HG03175 (cell line): ENCODE data around the gene RER1.

Source experiments
- ATAC-seq: cut with Tn5 transposase; IDR thresholded peaks from one replicate; pipeline ENCODE4 v1.9.1; 2021; ENCODE audit warnings: mild to moderate bottlenecking, moderate library complexity; ENCODE audit not compliant: unreplicated experiment

RER1 gene

GRCh38 chr1:2375246-2375922 lies 16.3 kb upstream of the RER1 start:
- no peak for ATAC-seq

- ATAC-seq: no peak
Measured at GRCh38 chr1:2375923-2376260, 15.7 kb upstream of the RER1 start.

GRCh38 chr1:2376261-2376741 lies 15.3 kb upstream of the RER1 start:
- ATAC-seq: no peak

DNA sequence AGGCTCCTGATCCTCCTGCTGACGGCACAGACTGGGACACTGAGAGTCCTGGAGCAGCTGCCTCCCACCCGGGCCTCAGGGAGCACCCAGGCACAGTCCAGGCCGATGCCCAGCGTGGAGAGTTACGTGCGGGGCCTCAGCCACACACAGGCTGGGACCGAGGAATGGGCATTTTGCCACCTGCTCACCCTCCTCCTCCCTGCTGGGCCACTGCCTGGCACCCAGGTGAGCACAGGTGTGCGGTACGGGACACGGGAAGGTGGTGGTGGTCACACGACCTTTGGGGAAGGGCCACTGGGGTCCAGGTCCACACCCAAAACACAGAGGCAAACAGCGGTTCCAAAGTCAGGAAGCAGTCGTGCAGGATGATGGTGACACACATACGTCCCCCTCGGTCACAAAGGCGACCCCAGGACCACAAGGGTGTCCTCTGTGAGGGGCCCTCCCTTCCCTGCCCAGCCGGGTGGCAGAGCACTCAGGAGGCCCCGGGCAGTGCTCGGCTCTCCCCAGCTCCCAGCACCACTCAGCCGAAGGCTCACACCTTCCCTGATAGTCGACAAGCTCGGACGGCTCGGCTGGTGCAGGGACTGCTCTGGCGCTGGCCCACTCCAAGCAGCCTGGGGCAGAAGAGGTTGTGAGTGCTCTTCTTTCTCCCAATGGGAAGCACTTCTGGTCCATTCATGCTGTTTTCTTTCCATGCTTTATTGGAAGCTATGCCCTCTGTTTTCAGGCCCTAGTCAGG lies 14.5 kb upstream of the RER1 start:
- no peak for ATAC-seq

DNA sequence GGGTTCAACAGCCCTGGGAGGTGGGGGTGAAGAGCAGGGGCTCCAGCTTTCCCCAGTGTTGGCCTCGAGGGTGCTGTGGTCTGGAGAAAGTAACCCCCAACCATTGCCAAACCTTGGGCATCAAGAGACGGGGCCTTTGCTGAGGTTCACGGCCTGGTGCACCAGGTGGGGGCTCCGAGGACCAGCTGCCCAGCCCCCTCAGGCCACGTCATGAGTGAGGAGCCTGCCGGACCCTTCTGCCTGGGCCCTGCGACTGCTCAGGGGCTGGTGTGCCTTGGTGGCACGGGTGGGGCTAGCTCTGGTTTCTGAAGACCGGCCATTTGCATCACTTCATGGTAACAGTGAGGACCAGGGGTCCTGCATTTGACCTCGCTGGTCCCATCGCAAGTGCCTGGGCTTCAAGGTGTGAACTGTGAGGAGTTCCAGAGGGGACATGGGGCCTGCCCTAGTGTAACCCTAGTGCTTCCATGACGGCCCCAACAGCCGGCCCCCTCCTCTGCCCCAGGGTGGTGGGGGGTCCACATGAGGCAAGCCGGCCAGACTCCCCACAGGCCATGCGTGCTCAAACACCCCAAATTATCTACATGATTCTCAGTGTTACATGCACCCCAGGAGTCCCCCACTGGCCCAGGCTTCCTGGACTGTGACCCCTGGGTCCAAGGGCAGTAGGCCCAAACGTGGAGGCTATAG lies 13.7 kb upstream of the RER1 start:
- no peak for ATAC-seq

DNA sequence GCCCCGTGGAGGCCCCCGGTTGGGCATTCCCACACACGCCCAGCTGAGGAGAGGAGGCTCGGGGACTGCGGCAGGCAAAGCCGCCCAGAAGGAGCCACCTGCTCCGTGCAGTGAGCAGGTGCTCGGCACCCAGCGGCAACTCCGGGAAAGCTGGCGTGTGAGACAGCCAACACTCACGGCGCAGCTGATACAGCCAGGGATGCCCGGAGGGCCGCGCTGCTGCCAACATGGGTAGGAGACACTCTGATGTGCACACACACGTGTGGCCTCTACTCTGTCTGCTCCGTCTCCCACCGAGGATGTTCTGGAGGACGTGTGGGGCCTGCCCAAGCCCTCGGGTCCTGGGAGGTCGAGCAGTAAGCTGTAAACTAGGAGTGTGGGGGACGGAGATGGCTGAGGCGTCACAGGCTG lies 13.2 kb upstream of the RER1 start:
- ATAC-seq: no peak

DNA sequence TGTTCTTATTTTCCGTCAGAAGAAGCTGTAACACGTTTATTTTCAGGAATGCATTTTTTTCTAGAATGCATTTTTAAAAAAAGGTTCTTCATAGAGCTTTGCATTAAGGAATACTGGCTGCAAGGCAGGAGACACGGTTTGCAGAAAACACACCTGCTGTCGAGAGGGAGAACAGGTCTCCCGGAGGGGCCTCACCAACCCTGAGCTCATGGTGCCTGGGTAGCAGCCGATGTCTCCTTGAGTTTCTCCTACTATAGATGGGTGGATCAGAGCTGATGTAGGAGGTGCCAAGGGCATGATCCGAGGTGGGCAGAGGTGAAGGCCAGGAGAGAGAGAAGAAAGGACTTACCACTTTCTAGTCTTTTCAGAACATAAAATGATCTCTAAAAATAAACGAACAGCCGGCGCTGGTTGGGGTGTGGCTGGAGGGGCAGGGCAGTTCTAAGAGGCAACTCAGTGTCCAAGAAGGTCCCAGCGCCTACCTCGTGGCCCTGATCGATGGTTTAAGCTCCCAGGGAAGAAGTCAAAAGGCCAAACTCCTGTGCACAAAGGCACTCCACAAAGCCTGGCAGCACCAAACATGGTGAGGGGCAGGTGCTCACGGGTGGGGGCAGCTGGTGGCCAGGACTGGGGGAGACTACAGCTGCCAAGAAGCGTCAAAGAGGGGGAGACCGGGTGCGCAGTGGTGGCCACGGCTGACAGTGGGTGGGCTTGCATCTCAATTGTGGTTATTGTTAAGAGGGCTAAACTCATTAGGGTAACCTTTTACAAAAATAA lies 12.5 kb upstream of the RER1 start:
- ATAC-seq: no peak

- ATAC-seq: no peak
Measured at GRCh38 chr1:2379733-2380404, 11.8 kb upstream of the RER1 start.

DNA sequence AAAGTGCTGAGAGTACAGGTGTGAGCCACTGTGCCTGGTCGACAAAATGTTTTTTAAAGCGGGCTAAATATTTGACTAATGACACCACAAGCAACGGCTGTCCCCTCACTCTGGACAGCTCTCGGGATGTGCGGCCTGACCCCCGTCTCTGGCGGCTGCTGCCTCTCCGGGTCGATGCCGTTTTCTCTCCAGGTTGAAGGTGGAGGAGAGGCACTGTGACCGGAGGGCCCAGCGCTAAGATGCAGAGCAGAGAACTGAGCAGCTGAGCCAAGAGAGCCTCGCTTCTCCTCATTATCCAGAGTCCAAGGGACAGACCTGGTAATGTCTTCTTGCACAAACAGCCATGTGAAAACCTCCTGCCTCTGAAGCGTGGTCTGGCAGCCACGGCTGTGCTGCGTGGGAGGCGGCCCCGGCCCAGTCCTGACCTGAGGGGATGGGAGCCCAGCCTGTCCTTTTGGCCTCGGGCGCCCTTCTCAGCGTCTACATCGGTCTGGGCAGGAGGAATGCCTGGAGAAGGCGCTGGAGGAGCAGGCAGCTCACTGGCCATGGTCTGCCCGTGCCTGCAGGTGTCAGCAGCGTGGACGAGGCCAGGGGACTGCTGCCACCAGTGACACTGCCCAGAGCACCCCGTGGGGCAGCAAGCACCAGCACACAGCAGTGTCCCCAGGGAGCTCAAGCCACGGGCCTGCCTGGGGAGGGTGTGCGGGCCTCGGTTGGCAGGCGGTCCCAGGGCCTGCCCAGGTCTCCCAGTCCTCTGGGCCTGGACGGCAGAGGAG lies 10.6 kb upstream of the RER1 start:
- ATAC-seq: no peak

- ATAC-seq: no peak
Measured at GRCh38 chr1:2381741-2382620, 9.7 kb upstream of the RER1 start.

DNA sequence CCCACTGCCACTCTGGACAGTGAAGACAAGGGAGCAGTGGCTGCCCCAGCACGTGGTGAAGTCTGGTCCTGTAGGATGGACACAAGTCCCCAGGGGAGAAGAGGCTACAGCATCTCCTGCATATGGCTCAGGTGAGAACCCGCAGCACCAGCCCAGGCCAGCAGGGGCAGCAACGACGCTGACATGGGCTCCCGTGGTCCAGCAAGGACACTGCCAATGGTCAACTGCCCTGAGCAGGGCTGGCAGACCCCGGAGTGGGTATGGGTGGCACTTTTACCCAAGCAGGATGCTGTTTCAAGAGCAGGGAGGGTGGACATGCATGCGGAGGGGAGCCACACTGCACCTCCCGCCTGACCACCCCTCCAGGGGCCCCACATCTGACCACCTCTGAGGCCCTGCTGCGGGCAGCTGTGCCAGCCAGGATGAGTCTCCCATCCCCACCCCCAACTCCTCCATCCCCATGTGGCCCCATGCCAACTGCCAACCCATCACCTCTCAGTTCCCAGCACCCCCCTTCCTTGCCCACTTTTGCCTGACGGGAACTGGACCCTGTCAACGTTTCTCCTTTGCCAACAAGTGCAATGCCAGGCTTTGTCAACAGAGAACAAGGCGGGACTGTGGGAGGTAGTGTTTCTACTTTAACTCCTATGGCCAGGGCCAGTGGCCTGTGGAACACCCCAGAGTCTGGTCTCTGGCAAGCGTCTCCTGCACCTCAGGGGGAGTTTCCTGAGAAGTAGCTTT lies 8.8 kb upstream of the RER1 start:
- no peak for ATAC-seq

GRCh38 chr1:2383576-2383975 lies 8.1 kb upstream of the RER1 start:
- ATAC-seq: no peak

GRCh38 chr1:2384130-2384860 lies 7.3 kb upstream of the RER1 start:
- no peak for ATAC-seq

GRCh38 chr1:2384941-2385481 lies 6.6 kb upstream of the RER1 start:
- ATAC-seq: no peak

DNA sequence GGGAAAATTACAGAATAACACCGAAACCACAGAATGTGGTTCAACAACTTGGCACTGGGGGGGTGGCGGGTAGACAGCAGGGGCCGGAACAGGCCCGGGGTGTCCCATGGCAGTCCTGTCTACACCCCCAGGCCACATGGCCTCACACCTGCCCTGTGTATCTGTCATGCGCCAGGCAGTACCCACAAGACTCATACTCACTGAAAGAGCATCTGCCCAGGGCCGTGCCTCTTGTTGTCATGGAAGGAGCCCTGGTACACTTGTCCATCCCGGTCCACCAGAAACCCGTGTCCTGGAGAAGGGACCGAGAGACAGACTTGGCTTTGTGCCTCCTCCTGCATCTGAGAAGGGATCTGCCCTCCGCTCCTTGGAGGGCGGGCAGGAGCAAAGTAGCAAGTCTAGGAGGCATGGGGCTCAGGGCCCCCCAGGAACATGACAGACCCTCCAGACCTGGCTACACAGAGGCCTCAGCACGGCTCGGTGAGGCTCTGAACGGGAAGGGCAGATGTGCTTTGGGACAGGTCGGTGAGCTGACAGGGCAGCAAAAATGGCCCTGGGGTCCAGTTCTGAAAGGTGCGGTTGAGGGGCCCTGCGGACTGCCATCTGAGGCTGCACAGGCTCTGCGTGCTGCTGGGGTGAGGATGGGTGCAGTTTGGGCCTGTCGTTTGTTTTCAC lies 5.9 kb upstream of the RER1 start:
- ATAC-seq: no peak

- no peak for ATAC-seq
Measured at GRCh38 chr1:2386636-2387611, 4.7 kb upstream of the RER1 start.
